ENCODE results near the gene OAF. TPM values are rescaled to one million over a fixed set of nuclear protein-coding genes. Genes with fewer than 3 reads are reported as not detected.

The OAF gene
- total and polyA plus RNA-seq, 2 of the 8 experiments (the other 6 are each of a cell fraction or from before 2014, with no cell fraction given): 1.3 to 1.5 TPM

GRCh38 chr11:120217941-120218694 lies 7.3 kb downstream of the OAF start:
- Histone ChIP-seq H4K20me1 (replicated peaks in 1 of 2; ENCODE audit: control insufficient read depth in 1 of 2, insufficient read depth in 2 of 2, low read length in 2 of 2) (peaks cover 2 to 4% of the 10 kb centered on the region in 2 experiments), H3K23ac (ENCODE audit: insufficient read length) (no peak overlapping the region), H3K9me3 (ENCODE audit: insufficient read depth in 2 of 2, low read depth in 1 of 2, low read length in 1 of 2) (no peaks in the 10 kb centered on the region), H3K56ac (replicated peaks; ENCODE audit: insufficient read length, low read depth, low read length) (no peak overlapping the region), H2BK120ac (replicated peaks; ENCODE audit: low read depth, low read length) (no peak overlapping the region), H3K79me1 (ENCODE audit: low read depth, low read length) (no peaks in the 10 kb centered on the region), H4K8ac (ENCODE audit: extremely low read depth, insufficient read depth, low read length) (peak overlapping the region; percentile 7; the same call in 1 of the 2 replicates), H4K5ac (ENCODE audit: insufficient read length, low read depth, low read length) (no peak overlapping the region), H3K79me2 (ENCODE audit: control insufficient read depth in 1 of 2, insufficient read depth in 2 of 2, low read length in 2 of 2) (no peaks in the 10 kb centered on the region), H3K4ac (replicated peaks; ENCODE audit: insufficient read length, low read depth, low read length) (no peak overlapping the region), H2AK5ac (ENCODE audit: low read depth, low read length) (no peak overlapping the region), H3K14ac (ENCODE audit: insufficient read length) (no peak overlapping the region), H3K4me2 (ENCODE audit: insufficient read depth in 1 of 2, low read depth in 2 of 2, low read length in 2 of 2) (no peak overlapping the region), H3K36me3 (ENCODE audit: control insufficient read depth in 2 of 4, insufficient read depth in 4 of 4, low read length in 3 of 4) (no peaks in the 10 kb centered on the region), H3K4me3 (ENCODE audit: extremely low read depth in 1 of 4, insufficient read depth in 2 of 4, low read depth in 3 of 4, low read length in 4 of 4) (no peak overlapping the region), H2BK12ac (ENCODE audit: low read depth, low read length) (no peak overlapping the region), H2BK5ac (ENCODE audit: low read depth, low read length) (no peak overlapping the region; the same call in 1 of the 2 replicates), H3K18ac (ENCODE audit: extremely low read depth, low read length) (no peak overlapping the region), H2BK20ac (ENCODE audit: low read length) (no peak overlapping the region), H3K4me1 (replicated peaks in 1 of 4; ENCODE audit: control insufficient read depth in 3 of 4, insufficient read depth in 4 of 4, low read length in 3 of 4) (peaks cover 0 to 15% (median 7%) of the 10 kb centered on the region in 4 experiments; a peak in 5 of 7 replicates), H4K91ac (replicated peaks; ENCODE audit: insufficient read length, low read length) (no peak overlapping the region), H3K27ac (ENCODE audit: low read depth, low read length) (no peak overlapping the region), H2BK15ac (ENCODE audit: low read length) (no peak overlapping the region; the same call in 1 of the 2 replicates), H3K23me2 (ENCODE audit: low read depth, low read length) (no peaks in the 10 kb centered on the region), H3K27me3 (replicated peaks in 1 of 4; ENCODE audit: control insufficient read depth in 3 of 4, extremely low read depth in 1 of 4, insufficient read depth in 3 of 4, low read length in 3 of 4) (peaks cover 29 to 63% (median 45%) of the 10 kb centered on the region in 4 experiments), H2AFZ (ENCODE audit: low read length) (no peak overlapping the region), H3K9ac (replicated peaks in 1 of 4; ENCODE audit: extremely low read depth in 1 of 4, low read depth in 3 of 4, low read length in 3 of 4) (no peak overlapping the region)
- FAIRE-seq (no peak), DNase-seq (ENCODE audit: low read depth in 1 of 2, low spot score in 2 of 2) (no peak)
- POLR2A ChIA-PET (ENCODE audit: partially characterized antibody): interaction anchor here (1.5 kb wide), 1 partner anchor 23 kb away, joined by 3 read pairs; no protein-coding TSS in a partner anchor
- WGBS, 2 experiments (ENCODE audit: extremely low coverage in 1 of 2, insufficient coverage in 1 of 2, insufficient read length in 1 of 2, insufficient replicate concordance in 2 of 2, low coverage in 1 of 2, low lambda C conversion rate in 2 of 2, missing lambda C conversion rate in 1 of 2): 65% methylated on average over 11 of the region's 12 CpGs; no CpG with 5 or more reads in 1 of the 2 experiments
- CTCF ChIA-PET (ENCODE audit: partially characterized antibody): interaction anchor here (7.2 to 26.2 kb wide), 4 partner anchors 12 to 47 kb away, joined by 23 to 394 read pairs (median 126); no protein-coding TSS in a partner anchor
- TF ChIP-seq SRF (IDR thresholded peaks at IDR 0.05; ENCODE audit: low read depth, low read length) (no peak), PHF8 (conservative IDR thresholded peaks at IDR 0.05; ENCODE audit: low read depth, low read length) (no peak), SP2 (IDR thresholded peaks at IDR 0.05; ENCODE audit: low read length) (no peak)

All from H1 (cell line).